KOPT-K1 (cell line): Measurements from ENCODE around the gene SNRPE.
A peak's percentile ranks its signal among the peaks of the same experiment; 100 is the strongest.

Experiments
- H3K27ac ChIP-seq: fragments of 200-600 bp; sonication (generic); 2 replicates; pipeline ENCODE4 v1.5.1; 2016; ENCODE audit warnings: antibody characterized with exemption, mild to moderate bottlenecking, low read depth, low read length; ENCODE audit not compliant: poor library complexity, severe bottlenecking
- H3K36me3 ChIP-seq: fragments of 200-600 bp; sonication (generic); 2 replicates; pipeline ENCODE4 v1.5.1; 2017; ENCODE audit warnings: antibody characterized with exemption, mild to moderate bottlenecking, low read length, moderate library complexity; ENCODE audit not compliant: insufficient read depth
- H3K9me3 ChIP-seq: fragments of 200-600 bp; sonication (generic); 2 replicates; pipeline ENCODE4 v1.5.1; 2017; ENCODE audit warnings: antibody characterized with exemption, low read length, mild to moderate bottlenecking; ENCODE audit not compliant: insufficient read depth, poor library complexity, severe bottlenecking

SNRPE gene

DNA sequence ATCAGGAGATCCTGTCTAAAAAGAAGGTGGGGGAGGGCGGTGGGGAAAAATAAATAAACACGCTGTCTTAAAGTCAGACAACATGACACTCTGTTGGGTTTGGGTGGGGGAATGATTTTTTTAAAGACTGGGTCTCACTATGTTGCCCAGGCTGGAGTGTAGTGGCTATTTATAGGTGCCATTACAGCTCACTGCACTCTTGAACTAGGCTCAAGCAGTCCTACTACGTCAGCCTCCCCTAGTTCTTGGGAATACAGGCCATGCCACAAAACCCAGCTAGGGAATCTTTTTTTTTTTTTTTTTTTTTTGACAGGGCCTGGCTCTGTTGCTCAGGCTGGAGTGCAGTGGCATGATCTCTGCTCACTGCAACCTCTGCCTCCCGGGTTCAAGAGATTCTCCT lies 2.4 kb upstream of the SNRPE start:
- H3K36me3 ChIP-seq: peaks cover 41% of the 10 kb centered on the region
- no peak overlapping the region for H3K27ac ChIP-seq
- H3K9me3 ChIP-seq: no peaks in the 10 kb centered on the region

DNA sequence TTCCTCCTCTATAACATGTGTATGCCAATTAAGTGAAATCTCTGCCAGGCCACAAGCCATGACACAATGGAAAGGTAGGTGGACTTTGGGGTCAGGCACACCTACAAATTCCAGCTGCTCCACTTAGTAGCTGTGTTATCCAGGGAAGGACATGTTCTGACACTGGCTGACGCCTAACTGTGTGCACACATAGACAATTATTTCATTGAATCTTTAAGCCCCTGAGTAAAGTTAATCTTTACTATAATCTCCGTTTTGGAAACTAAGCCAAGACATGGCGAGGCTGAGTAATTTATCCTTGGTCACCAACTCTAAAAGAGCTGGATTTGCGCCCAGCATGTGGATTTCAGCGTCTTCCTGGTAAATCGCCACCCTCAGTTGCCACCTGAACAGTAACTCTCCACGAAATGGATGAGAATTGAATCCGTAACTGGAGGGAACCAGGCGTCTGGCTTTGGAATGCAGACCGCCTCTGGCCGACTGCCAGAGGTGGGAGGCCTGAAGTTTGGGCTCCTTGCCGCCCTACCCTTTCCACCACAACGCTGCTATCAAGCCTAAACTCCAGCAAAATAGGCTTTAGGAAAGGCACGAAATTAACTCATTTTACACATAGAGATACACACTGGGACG lies 888 bp upstream of the SNRPE start:
- Histone ChIP-seq H3K27ac (peak overlapping the region; percentile 91), H3K9me3 (no peaks in the 10 kb centered on the region)

GRCh38 chr1:203867802-203868201 lies 6.4 kb downstream of the SNRPE start:
- Histone ChIP-seq H3K27ac (no peak overlapping the region), H3K9me3 (no peaks in the 10 kb centered on the region), H3K36me3 (peaks cover 98% of the 10 kb centered on the region)

More for the DNA sequence above, 888 bp upstream of the SNRPE start:
- H3K36me3 ChIP-seq: peaks cover 41% of the 10 kb centered on the region

GRCh38 chr1:203870245-203870644 lies 8.8 kb downstream of the SNRPE start:
- no peaks in the 10 kb centered on the region for H3K9me3 ChIP-seq
- peaks cover 88% of the 10 kb centered on the region for H3K36me3 ChIP-seq
- no peak overlapping the region for H3K27ac ChIP-seq

DNA sequence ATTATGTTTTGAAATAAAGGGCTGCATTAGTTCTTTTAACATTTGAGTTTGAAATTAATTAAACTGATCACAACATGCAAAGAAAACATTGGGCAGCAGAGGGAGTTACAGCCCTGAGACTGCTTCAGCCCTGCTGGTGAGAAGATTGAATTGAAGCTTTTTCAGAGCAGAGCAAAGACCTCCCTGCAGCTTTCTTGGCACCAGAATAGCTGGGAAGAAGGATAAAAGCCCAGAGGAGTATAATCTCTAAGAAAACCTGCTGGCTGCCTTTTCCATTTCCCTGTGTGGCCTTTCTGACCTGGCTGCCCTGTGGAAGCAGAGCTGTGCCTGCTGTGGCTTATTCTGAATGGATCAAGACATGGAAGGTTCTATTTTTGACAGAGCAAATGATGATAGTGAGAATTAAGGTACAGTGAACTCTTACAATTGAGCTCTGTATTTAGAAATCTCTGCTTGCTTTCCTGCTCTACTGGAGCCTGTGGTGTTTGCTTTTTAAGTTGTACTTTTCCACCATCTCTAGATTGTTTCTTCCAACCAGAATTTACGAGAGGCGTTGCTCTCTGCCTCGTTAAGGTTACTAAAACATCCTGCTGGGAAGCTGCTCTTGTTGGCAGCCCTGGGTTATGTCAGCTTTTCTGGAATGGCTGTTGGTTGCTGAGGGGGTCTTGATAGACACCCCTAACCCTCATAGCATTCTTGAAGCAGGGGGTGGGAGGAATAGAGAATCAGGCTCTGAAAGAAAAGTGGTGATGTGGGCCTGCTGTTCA lies 9.9 kb downstream of the SNRPE start:
- Histone ChIP-seq H3K36me3 (peaks cover 80% of the 10 kb centered on the region), H3K27ac (no peak overlapping the region), H3K9me3 (no peaks in the 10 kb centered on the region)

DNA sequence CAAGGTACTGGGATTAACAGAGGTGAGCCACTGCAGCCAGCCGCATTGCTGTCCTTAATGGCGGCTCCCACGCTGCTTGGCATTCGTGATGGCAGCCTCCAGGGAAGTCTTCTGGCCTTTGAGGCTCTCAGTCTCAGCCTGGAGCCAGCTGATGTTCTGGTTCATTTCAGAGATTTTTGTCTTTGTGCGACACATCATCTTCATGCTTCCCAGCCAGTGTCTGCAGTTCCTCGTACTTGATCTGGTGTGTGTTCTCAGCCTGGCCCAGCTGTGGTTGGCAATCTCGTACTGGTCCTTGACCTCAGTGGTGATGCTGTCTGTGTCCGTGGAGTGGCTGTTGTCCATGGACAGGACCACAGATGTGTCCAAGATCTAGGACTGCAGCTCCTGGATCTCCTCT lies 11.7 kb downstream of the SNRPE start:
- H3K36me3 ChIP-seq: peaks cover 79% of the 10 kb centered on the region

DNA sequence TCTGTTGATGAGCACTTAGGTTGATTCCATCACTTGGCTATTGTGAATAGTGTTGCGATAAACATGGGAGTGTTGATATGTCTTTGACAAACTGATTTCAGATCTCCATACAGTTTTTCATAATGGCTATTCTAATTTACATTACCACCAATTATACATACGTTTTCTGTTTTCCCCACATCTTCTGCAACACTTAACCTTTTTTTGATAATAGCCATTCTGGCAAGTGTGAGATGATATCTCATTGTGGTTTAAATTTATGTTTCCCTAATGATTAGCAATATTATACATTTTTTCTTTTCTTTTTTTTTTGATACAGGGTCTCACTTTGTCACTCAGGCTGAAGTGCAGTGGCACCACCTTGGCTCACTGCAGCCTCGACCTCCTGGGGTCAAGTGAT lies 17.0 kb downstream of the SNRPE start:
- Histone ChIP-seq H3K9me3 (no peaks in the 10 kb centered on the region), H3K36me3 (peaks cover 40% of the 10 kb centered on the region), H3K27ac (no peak overlapping the region)

More for the DNA sequence above, 11.7 kb downstream of the SNRPE start:
- H3K9me3 ChIP-seq: no peaks in the 10 kb centered on the region
- H3K27ac ChIP-seq: no peak overlapping the region

- Histone ChIP-seq H3K27ac (no peak overlapping the region), H3K36me3 (peaks cover 32% of the 10 kb centered on the region), H3K9me3 (no peaks in the 10 kb centered on the region)
These were observed 19.2 kb downstream of the SNRPE start for GRCh38 chr1:203880606-203881005.

- Histone ChIP-seq H3K27ac (no peak overlapping the region), H3K9me3 (peaks cover 2% of the 10 kb centered on the region), H3K36me3 (no peaks in the 10 kb centered on the region; the same call in 1 of the 2 replicates)
These were observed 27.4 kb downstream of the SNRPE start for GRCh38 chr1:203888807-203889251.

- Histone ChIP-seq H3K27ac (no peak overlapping the region), H3K9me3 (peaks cover 15% of the 10 kb centered on the region), H3K36me3 (no peaks in the 10 kb centered on the region; the same call in 1 of the 2 replicates)
These were observed 30.6 kb downstream of the SNRPE start for GRCh38 chr1:203891950-203892349.

DNA sequence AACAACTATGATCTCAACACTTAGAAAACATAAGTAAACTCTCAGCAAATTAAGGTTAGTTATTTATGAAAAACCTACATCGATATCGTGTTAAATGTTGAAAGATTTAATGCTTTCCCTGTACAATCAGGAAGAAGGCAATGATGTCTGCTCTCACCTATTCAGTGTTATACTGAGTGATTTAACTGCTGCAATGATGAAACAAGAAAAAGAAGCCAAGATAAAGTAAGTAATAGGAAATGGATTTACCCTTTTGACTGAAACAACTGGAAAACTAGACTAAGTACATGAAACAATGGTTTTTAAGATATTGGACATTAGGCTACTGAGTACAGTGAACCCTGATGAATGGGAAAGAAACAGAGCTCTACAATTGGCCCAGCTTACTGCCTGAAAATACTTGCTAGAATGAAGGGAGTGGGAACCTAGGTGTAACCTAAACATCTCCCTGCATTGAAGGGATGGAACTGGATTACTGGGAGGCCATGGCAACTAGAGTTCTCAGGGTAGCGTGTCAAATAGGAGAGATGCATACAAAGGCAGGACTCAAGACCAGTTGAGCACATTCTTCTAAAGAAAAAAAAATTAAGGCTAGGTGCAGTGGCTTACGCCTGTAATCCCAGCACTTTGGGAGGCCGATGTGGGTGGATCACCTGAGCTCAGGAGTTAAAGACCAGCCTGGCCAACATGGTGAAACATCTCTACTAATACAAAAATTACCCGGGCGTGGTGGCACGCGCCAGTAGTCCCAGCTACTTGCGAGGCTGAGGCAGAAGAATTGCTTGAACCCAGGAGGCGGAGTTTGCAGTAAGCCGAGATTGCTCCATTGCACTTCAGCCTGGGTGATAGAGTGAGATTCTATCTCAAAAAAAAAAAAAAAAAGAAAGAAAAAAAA lies 37.3 kb downstream of the SNRPE start:
- no peaks in the 10 kb centered on the region for H3K36me3 ChIP-seq
- H3K9me3 ChIP-seq: peaks cover 14% of the 10 kb centered on the region
- H3K27ac ChIP-seq: no peak overlapping the region

DNA sequence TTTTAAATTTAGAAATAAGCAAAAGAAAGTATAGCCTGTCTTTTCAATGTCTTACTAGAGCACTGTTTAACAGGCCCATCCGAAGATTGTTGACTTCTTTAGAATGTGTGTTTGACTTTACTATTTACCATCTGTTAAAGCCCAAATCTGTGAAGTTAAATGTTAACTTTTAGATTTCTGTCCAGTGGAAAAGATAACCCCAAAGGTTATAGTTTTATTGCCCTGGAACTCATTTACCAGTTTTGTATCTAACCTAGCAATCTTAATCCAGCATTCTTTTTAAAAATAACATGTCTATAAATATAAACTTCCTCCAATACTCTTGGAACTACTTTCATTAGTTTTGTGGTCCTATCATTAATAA lies 37.9 kb downstream of the SNRPE start:
- H3K9me3 ChIP-seq: peaks cover 8% of the 10 kb centered on the region
- no peaks in the 10 kb centered on the region for H3K36me3 ChIP-seq
- H3K27ac ChIP-seq: no peak overlapping the region

- Histone ChIP-seq H3K9me3 (peaks cover under 1% of the 10 kb centered on the region), H3K27ac (no peak overlapping the region), H3K36me3 (no peaks in the 10 kb centered on the region)
These were observed 38.7 kb downstream of the SNRPE start for GRCh38 chr1:203899869-203900714.

- Histone ChIP-seq H3K9me3 (no peaks in the 10 kb centered on the region), H3K27ac (no peak overlapping the region), H3K36me3 (no peaks in the 10 kb centered on the region)
These were observed 40.2 kb downstream of the SNRPE start for GRCh38 chr1:203901581-203901980.
